ENCODE data around the gene LRRC10B. TPM values are rescaled to one million over a fixed set of nuclear protein-coding genes. Genes with fewer than 3 reads are reported as not detected.

The LRRC10B gene
- total and polyA plus RNA-seq, 2 of the 8 experiments (the other 6 are each of a cell fraction or from before 2014, with no cell fraction given) = 0.47 to 0.71 TPM

GRCh38 chr11:61551634-61552033 is 43.1 kb downstream of the LRRC10B start:
- no peaks in the 10 kb centered on the region for H3K79me2 ChIP-seq (ENCODE audit: control insufficient read depth in 1 of 2, insufficient read depth in 2 of 2, low read length in 2 of 2)
- TF ChIP-seq EGR1 (IDR thresholded peaks at IDR 0.05; ENCODE audit: borderline replicate concordance, low read depth, low read length) (peak; percentile 65; the same call in 1 of the 2 replicates), TCF12 (IDR thresholded peaks at IDR 0.05; ENCODE audit: low read depth, low read length) (no peak)
- H3K27me3 ChIP-seq (replicated peaks in 1 of 4; ENCODE audit: control insufficient read depth in 3 of 4, extremely low read depth in 1 of 4, insufficient read depth in 3 of 4, low read length in 3 of 4) = peaks cover 0 to 21% (median 19%) of the 10 kb centered on the region in 4 experiments; a peak in 6 of 7 replicates
- H4K91ac ChIP-seq (replicated peaks; ENCODE audit: insufficient read length, low read length) = no peak overlapping the region
- H2AFZ ChIP-seq (ENCODE audit: low read length) = no peak overlapping the region
- H4K20me1 ChIP-seq (replicated peaks in 1 of 2; ENCODE audit: control insufficient read depth in 1 of 2, insufficient read depth in 2 of 2, low read length in 2 of 2) = peaks cover 4 to 13% of the 10 kb centered on the region in 2 experiments
- no peak overlapping the region for H2BK12ac ChIP-seq (ENCODE audit: low read depth, low read length)
- H3K36me3 ChIP-seq (ENCODE audit: control insufficient read depth in 2 of 4, insufficient read depth in 4 of 4, low read length in 3 of 4) = no peaks in the 10 kb centered on the region
- FAIRE-seq (no peak), DNase-seq (ENCODE audit: low read depth in 1 of 2, low spot score in 2 of 2) (no peak)
- no peak overlapping the region for H2AK5ac ChIP-seq (ENCODE audit: low read depth, low read length)
- no peak overlapping the region for H3K27ac ChIP-seq (ENCODE audit: low read depth, low read length)
- H3K14ac ChIP-seq (ENCODE audit: insufficient read length) = no peak overlapping the region
- no peak overlapping the region for H3K4me3 ChIP-seq (ENCODE audit: extremely low read depth in 1 of 4, insufficient read depth in 2 of 4, low read depth in 3 of 4, low read length in 4 of 4)
- H3K23ac ChIP-seq (ENCODE audit: insufficient read length) = no peak overlapping the region
- WGBS, 2 experiments (ENCODE audit: extremely low coverage in 1 of 2, insufficient coverage in 1 of 2, insufficient read length in 1 of 2, insufficient replicate concordance in 2 of 2, low coverage in 1 of 2, low lambda C conversion rate in 2 of 2, missing lambda C conversion rate in 1 of 2) = 83% methylated on average over 12 of the region's 12 CpGs; no CpG with 5 or more reads in 1 of the 2 experiments
- H3K79me1 ChIP-seq (ENCODE audit: low read depth, low read length) = no peaks in the 10 kb centered on the region
- no peak overlapping the region for H2BK20ac ChIP-seq (ENCODE audit: low read length)
- ChIA-PET CTCF (ENCODE audit: partially characterized antibody) (interaction anchor here (0.9 to 23.7 kb wide), 9 partner anchors 11 to 116 kb away, joined by 3 to 330 read pairs (median 11); no protein-coding TSS in a partner anchor), POLR2A (ENCODE audit: partially characterized antibody) (interaction anchor here (0.9 to 1.3 kb wide), 2 partner anchors 9 to 125 kb away, joined by 3 to 4 read pairs; no protein-coding TSS in a partner anchor)
- H3K23me2 ChIP-seq (ENCODE audit: low read depth, low read length) = peaks cover 9% of the 10 kb centered on the region
- no peak overlapping the region for H2BK120ac ChIP-seq (replicated peaks; ENCODE audit: low read depth, low read length)
- H2BK15ac ChIP-seq (ENCODE audit: low read length) = no peak overlapping the region
- H4K8ac ChIP-seq (ENCODE audit: extremely low read depth, insufficient read depth, low read length) = no peak overlapping the region
- H2BK5ac ChIP-seq (ENCODE audit: low read depth, low read length) = no peak overlapping the region; the same call in 1 of the 2 replicates
- H3K9me3 ChIP-seq (ENCODE audit: insufficient read depth in 2 of 2, low read depth in 1 of 2, low read length in 1 of 2) = no peaks in the 10 kb centered on the region
- no peak overlapping the region for H3K4me2 ChIP-seq (ENCODE audit: insufficient read depth in 1 of 2, low read depth in 2 of 2, low read length in 2 of 2)
- H3K4me1 ChIP-seq (replicated peaks in 1 of 4; ENCODE audit: control insufficient read depth in 3 of 4, insufficient read depth in 4 of 4, low read length in 3 of 4) = peaks cover 0 to 32% (median 14%) of the 10 kb centered on the region in 4 experiments; a peak in 5 of 7 replicates
- H4K5ac ChIP-seq (ENCODE audit: insufficient read length, low read depth, low read length) = no peak overlapping the region
- H3K56ac ChIP-seq (replicated peaks; ENCODE audit: insufficient read length, low read depth, low read length) = no peak overlapping the region
- no peak overlapping the region for H3K4ac ChIP-seq (replicated peaks; ENCODE audit: insufficient read length, low read depth, low read length)
- H3K9ac ChIP-seq (replicated peaks in 1 of 4; ENCODE audit: extremely low read depth in 1 of 4, low read depth in 3 of 4, low read length in 3 of 4) = no peak overlapping the region
- no peak overlapping the region for H3K18ac ChIP-seq (ENCODE audit: extremely low read depth, low read length)
